SIG-M5 treated with dmso at 0.1 percent for 504 hours (cell line): Measurements from ENCODE around the gene CREBL2.
"Not testable (repeated sequence)": the region's sequence is repeated elsewhere in the genome, so short reads cannot be mapped to it uniquely, and the experiment has no call there.

Source experiments
- DNase-seq: peaks from one replicate; lab custom pipeline; 2025; ENCODE audit not compliant: unreplicated experiment; lab: John Stamatoyannopoulos, UW

CREBL2 gene

DNA sequence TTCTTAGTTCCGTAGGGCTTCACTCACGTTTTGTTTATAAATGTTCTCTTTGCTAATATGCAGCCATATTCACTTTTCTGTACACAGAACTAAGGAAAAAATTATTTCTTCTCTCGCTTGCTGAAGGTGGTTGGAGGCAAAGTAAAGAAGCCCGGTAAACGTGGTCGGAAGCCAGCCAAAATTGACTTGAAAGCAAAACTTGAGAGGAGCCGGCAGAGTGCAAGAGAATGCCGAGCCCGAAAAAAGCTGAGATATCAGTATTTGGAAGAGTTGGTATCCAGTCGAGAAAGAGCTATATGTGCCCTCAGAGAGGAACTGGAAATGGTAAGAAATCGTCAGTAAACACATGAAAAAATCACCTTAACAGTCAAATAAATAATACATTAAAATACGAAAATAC, 24.0 kb downstream of the CREBL2 start:
- DNase-seq, result no peak

DNA sequence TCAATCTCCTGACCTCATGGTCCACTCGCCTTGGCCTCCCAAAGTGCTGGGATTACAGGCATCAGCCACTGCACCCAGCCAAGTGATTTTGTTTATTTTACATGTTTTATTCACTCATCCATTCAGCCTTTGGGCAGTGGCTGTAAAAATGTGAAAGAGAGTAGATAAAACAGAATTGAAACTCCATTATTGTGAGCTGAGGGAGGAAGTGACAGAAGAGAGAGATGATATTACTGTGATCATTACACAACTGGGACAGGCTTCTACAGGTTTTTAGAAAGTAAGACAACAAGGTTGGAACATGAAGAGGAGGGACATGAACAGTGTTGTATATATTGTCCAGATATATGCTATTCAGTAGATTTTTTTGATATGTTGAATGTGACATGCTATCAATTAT, 25.0 kb downstream of the CREBL2 start:
- DNase-seq, result peak; percentile 32

DNA sequence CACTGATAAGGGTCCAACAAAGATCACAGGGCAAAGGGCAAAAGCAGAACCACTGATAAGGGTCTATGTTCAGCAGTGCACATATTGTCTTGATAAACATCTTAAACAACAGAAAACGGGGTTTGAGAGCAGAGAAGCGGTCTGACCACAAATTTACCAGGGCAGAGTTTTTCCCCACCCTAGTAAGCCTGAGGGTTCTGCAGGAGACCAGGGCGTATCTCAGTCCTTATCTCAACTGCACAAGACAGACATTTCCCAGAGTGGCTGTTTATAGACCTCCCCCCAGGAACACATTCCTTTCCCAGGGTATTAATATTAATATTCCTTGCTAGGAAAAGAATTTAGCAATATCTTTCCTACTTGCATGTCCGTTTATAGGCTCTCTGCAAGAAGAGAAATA, 28.3 kb downstream of the CREBL2 start:
- DNase-seq, result not testable (repeated sequence)

DNA sequence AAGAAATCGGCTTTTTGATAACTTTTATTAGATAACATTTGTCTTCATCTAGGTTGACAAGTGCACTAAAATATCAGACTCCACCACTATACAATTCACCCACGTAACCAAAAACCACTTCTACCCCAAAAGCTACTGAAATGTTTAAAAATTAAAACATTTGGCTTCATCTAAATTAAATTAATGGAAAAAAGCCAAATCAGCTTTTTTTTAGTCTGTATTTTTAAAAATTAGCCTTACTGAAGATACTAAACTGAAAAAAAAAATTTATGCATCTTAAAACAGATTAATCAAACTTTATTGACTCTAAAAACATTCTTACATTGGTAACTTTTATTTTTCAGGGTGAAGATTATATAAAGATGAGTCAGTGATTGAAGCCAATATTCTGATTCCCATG, 30.0 kb downstream of the CREBL2 start:
- DNase-seq, result no peak

DNA sequence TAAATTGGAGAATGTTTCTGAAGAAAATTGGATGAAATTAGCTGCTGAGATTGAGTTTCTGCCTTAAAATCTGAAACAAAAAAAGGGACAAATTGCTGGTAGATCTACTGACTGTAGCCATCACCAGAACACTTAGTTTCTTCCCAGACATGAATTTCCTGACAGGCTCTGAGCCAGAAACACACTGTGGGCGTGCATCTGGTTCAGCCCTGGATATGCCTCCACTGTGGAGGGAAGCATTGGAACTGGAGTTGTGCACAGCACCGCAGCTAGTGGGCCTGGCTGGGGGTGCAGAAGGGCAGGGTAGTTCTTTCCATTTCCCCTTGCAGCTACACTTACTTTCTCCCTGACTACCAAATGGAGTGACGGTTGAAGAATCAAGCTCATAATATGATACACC, 31.2 kb downstream of the CREBL2 start:
- DNase-seq, result no peak

DNA sequence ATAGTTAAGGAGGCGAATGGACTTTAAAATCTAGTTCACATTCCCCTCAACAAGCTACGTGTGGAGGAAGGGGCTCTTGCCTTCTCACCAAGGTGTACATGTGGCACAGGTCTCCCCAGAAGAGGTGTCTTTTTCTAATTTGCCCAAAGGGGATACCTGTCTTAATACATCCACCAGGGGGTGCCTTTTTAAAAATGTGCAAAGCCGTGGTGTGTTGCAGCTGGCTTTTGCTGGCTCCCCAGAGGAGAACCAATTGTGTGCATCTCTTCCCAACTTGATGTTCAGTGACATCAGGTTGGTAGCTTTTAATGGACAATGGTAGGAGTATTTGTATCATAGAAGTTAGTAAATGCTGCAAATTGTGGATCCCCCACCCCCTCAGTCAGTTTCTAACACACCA, 33.8 kb downstream of the CREBL2 start:
- no peak for DNase-seq

DNA sequence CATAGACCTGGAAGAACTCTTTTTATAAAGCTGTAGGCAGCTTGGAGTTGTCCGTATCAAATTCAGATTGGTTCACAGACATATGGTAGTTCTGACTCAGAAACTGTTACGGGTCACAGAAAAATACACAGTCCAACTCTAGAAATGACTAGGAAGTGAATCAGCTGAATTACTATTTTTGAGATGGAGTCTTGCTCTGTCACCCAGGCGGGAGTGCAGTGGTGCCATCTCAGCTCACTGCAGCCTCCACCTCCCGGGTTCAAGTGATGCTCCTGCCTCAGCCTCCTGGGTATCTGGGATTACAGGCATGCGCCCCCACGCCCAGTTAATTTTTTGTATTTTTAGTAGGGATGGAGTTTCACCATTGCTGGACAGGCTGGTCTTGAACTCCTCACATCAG, 34.3 kb downstream of the CREBL2 start:
- DNase-seq, result not testable (repeated sequence)

DNA sequence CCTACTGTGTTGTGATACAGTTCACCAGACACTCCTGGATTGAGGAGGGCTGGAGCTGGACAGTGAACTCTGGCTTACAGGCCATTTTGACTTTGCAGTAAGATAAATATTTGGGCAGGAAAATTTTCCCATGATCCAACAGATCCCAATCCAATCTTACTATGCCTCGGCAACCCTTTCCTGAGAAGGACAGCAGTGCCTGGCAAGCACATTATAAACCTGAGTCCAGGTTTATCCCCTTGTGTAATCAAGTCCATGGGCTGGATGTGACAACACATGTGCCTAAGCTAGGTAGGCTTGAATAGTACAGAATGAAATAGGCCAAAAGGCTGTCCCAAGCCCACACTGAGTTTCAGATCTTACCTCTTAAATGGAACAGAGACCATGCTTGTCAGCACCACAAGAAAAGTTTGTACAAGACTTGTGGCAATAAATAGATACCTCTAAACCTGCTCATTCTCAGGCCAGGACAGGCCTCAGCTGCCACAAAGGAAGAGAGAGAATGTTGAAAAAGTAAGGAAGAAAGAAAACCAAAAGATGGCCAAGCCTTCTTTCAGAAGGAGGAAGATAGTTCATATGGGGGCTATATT, 34.9 kb downstream of the CREBL2 start:
- DNase-seq, result no peak

DNA sequence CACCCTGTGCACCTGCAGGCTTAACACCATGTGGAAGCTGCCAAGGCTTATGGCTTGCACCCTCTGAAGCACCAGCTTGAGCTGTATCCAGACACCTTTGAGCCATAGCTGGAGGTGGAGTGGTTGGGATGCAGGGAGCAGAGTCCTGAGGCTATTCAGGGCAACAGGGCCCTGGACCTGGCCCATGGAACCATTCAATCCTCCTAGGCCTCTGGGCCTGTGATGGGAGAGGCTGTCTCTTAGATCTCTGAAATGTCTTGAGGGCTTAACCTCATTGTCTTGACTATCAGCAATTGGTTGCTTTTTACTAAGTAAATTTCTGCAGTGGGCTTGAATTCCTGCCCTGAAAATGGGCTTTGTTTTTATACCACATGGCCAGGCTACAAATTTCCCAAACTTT, 36.6 kb downstream of the CREBL2 start:
- DNase-seq, result no peak

DNA sequence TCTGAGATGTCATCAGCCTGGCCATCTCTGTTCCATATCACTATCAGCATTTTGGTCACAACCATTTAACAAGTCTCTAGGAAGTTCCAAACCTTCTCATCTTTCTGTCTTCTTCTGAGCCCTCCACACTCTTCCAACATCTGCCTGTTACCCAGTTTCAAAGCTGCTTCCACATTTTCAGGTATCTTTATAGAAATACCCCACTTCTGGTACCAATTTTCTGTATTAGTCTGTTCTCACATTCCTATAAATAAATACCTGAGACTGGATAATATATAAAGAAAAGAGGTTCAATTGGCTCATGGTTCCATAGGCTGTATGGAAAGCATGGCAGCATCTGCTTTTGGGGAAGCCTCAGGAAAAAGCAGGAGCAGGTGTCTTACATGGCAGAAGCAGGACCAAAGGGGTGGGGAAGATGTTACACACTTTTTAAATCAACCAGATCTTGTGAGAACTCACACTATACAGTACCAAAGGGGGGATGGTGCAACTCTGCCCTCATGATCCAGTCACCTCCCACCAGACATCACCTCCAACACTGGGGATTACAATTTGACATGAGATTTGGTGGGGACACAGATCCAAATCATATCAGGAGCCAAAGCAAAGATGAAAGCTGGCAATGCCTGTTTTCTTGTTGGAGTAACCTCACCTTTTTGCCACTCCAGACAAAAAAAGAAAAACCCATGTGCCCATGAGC, 37.4 kb downstream of the CREBL2 start:
- DNase-seq, result no peak

DNA sequence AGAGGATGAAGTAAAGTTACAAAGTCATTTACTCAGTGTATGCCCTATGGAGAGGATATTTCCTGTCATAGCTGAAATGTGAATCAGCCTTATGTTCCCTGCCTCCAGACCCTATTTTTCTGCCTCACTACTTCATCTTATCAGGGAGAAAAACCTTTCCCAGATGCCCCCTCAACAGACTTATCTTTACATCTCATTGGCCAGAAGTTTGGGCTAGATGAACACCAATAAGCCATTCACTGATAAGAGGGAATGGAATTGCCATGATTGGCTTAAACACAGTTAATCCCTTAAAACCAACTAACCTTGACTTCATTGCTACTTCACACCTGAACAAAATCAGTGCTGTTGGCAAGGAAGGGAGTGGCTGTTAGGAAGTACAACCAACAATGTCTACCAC, 40.1 kb downstream of the CREBL2 start:
- DNase-seq, result no peak

DNA sequence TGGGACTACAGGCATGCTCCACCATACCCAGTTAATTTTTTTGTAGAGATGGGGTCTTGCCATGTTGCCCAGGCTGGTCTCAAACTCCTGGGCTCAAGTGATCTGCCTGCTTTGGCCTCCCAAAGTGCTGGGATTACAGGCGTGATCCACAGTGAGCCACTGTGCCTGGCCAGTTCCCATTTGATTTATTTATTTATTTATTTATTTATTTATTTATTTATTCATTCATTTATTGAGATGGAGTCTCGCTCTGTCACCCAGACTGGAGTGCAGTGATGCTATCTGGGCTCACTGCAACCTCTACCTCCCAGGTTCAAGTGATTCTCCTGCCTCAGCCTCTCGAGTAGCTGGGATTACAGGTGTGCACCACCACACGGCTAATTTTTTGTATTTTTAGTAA, 41.0 kb downstream of the CREBL2 start:
- not testable (repeated sequence) for DNase-seq

DNA sequence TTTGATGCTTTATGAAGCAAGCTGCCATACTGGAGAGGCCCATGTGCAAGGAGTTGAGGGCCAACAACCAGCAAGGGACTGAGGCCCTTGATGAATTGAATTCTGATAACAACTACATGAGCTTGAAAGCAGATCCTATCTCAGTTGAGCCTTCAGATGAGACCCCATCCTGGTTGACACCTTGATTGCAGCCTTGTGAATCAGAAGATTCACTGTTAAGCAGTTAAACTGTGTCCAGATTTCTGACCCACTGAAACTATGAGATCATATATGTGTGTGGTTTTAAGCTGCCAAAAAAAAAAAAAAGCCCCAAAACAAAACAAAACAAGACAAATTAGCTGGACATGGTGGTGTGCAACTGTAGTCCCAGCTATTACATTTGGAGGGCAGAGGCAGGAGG, 42.2 kb downstream of the CREBL2 start:
- DNase-seq, result no peak

DNA sequence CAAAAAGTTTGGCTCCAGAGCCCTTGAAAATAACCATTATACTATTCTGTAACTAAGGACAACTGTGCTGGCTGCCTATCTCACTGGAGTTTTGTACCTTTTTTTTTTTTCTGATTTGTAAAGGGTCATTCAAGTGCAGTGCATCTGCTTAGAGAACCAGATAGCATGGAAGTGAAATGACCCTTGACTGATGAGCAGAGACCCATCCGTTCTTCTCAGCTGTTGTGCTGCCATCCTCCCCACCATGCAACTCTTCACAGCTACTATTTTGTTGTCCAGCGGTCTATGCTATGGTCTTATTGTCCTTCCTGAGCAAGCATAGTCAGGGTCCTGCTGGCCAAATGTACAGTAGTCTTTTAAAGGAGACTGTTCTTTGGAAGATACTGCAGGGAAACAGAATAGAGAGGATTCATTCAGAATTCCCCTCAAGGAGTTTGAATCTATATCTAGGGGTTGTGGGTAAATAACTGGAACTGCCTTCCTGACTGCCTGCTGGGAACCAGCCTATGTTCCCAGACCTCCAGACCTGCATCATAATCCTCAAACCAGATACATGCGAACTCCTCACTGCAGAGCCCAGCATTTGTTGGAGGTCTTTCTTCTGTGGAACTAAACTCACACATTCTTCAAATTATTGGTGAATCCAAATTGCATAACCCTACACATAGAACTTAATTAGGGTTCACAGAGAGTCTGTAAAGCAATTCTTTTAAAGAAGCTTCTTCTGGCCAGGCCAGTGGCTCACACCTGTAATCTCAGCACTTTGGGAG, 43.2 kb downstream of the CREBL2 start:
- DNase-seq, result no peak

DNA sequence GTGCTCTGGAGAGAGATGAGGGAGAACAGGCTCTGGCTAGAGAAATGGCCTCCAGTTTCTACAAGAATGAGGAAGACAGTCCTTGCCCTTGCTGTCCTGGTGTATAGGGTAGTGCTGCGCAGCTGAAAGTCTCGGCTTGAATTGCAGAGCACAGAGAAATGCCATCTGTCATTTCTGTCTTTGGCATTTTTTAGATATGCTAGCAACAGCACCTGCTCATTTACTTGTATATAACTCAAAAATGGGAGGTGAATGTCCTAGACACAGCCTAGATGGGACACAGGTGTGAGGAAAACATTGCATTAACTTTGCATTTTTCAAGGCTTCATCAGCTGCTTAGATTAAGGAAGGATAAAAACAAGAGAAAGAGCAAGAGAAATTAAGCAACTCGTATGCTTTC, 48.5 kb downstream of the CREBL2 start:
- no peak for DNase-seq

DNA sequence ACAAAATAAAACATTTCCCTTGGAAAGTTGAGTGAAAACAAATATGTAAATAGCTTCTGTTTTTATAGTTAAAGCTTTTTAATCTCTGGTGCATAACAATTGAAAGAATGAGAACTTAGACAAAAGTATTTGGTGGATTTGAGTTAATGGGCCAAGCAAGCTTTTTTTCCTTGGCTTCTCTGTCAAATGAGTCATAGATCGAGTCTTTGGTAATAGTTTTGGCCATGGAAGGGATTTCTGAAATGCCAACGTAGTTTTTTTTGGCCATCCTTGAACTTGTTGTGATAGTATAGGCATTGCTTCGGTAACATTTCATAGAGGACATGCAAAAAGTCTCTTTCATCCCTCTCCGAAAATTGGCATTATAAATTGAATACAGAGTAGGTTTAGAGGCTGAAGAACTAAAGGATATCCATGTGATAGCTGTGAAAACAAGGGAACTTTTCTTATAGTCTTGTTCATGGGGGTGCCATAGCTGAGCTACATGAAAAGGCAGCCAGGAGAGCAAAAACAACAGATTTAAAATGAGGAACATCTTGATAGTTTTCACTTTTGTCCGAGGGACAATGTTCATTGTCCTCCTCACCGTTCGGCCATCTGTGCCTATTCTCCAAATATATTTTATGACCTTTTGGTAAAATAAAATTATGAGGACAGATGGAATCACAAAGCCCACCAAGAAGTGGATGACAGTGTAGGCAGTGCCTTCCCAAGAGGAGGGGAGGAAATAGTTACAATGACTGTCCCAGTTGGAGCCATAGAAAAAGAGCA, 49.6 kb downstream of the CREBL2 start:
- DNase-seq, result no peak

DNA sequence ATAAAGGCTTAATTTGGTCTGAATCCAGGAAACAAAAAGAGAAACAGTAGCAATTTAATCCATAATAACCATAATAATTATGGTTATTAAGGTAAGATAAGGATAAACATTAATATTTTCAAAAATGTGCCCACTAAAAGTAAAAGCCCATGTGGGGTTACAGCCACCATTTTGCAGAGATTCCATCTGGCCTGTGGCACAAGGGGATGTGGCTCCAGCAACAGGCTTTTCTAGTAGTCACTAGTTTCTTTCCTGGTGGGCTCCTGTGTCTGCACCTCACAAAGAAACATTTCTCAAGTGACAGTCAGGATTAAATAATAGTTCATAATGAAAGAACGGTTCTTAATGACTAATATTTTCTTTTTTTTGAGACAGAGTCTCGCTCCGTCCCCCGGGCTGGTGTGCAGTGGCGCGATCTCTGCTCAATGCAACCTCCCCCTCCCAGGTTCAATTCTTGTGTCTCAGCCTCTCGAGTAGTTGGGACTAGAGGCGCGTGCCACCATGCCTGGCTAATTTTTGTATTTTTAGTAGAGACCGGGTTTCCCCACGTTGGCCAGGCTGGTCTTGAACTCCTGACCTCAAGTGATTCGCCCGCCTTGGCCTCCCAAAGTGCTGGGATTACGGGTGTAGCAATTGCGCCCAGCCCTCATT, 52.1 kb downstream of the CREBL2 start:
- DNase-seq, result no peak

DNA sequence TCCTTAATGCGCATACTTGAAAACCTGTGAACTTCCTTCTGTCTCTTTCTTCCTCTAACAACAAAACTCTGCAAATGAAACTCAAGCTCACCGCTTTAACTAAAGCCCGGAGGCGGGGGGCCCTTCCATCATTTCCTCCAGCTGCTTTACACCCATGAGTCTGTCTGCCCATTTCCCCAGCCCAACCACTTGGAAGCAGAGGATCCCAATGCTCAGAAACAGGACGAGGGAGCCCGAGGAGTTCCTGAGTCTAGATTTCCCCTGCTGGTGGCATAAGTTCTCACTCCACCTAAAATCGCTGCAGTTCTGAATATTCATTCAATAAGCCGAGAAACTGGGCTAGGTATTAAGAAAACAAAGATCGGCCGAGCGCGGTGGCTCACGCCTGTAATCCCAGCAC, 53.5 kb downstream of the CREBL2 start:
- no peak for DNase-seq

DNA sequence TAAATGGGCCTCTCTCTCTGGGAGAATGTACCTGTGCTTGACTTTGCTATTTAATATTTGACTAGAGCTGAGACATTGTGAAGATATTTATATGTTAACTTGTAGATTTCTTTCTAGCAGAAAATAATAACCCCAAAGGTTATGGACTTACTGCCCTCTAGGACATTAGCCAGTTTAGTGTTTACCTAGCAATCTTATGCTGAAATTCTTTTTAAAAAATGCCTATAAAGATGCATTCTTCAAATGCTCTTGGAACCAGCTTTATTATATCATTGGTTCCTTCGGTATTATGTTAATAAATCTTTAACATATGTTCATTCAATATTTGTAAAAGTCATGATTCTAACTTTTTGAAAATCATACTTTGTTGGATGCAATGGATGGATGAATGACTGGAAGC, 56.3 kb downstream of the CREBL2 start:
- DNase-seq, result no peak

DNA sequence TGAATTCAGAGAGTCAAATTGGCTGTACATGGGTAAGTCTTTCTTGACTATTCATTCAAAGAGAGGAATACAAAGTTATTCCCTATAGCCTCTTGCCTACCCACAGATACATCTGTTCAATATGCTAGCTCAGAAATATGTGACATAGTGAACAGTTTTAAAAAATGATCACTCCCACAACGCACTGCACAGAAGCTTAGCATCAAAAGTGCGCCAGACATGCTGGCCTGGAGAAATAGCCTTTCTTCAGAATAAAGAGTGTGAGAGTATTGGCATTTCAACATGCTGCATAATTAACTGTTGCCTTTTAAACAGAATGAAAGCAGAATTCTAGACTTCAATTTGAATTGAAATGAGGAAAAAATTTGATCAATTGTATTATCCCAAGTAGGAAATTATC, 57.3 kb downstream of the CREBL2 start:
- DNase-seq, result no peak
